Measurements from ENCODE around the gene KNDC1. TPM values are rescaled to one million over a fixed set of nuclear protein-coding genes. Genes with fewer than 3 reads are reported as not detected.

Gene KNDC1
- total RNA-seq, 1 experiment from 2014 or later, result 15.7 TPM

DNA sequence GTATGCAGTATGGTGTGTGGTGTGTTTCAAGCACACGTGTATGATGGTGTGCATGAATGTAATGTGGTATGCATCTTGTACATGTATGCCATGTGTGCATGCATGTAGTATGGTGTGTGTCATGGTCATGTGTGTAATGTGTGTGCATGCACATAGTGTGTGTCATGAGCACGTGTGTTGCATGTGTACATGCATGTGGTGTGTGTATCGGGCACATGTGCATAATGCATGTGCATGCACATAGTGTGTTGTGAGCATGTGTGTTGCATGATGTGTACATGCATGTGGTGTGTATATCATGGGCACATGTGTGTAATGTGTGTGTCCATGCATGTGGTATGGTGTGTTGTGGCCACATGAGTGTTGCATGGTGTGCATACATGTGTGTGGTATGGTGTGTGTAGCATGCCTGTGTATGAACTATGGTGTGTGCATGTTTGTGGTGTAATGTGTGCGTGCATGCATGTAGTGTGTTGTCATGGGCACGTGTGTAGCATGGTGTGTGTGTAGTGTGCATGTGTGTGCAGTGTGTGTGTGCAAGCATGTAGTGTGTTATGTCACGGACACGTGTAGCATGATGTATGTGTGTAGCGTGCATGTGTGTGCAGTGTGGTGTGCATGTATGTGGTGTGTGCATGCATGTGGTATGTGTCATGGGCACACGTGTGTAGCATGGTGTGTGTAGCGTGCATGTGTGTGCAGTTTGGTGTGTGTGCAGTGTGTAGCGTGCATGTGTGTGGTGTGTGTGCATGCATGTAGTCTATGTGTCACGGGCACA is 17.6 kb downstream of the KNDC1 start:
- Histone ChIP-seq H3K79me1 (ENCODE audit: insufficient read depth, low read depth, low read length, poor library complexity, severe bottlenecking) (no peaks in the 10 kb centered on the region), H3K9ac (ENCODE audit: extremely low read depth, insufficient read length, low read length) (no peak overlapping the region), H3K4ac (ENCODE audit: low read depth, low read length) (no peak overlapping the region), H2BK5ac (ENCODE audit: insufficient read length, low read length) (no peak overlapping the region), H2BK20ac (ENCODE audit: low read depth, low read length, poor library complexity, severe bottlenecking) (no peak overlapping the region), H4K8ac (replicated peaks; ENCODE audit: insufficient read length, low read depth, low read length) (peak overlapping the region; percentile 21), H3K23me2 (ENCODE audit: insufficient read length, low read depth, low read length, poor library complexity, severe bottlenecking) (no peaks in the 10 kb centered on the region), H3K18ac (ENCODE audit: insufficient read length, low read depth, low read length) (peak overlapping the region; percentile 1), H3K23ac (ENCODE audit: insufficient read length, low read depth, low read length) (peak overlapping the region; percentile 18), H2AK5ac (ENCODE audit: insufficient read length, low read length) (no peak overlapping the region), H2BK15ac (ENCODE audit: low read depth, low read length) (no peak overlapping the region), H3K14ac (ENCODE audit: insufficient read depth, low read length) (no peak overlapping the region), H2AFZ (ENCODE audit: low read length) (no peak overlapping the region), H3K27ac (ENCODE audit: insufficient read length, low read depth, low read length) (no peak overlapping the region), H4K91ac (ENCODE audit: insufficient read length, low read depth, low read length) (no peak overlapping the region), H4K20me1 (ENCODE audit: control insufficient read depth, insufficient read depth, insufficient read length) (no peaks in the 10 kb centered on the region), H2BK120ac (ENCODE audit: low read depth, low read length, poor library complexity, severe bottlenecking) (no peak overlapping the region), H3K4me1 (ENCODE audit: insufficient read depth, low read length) (no peaks in the 10 kb centered on the region), H3K27me3 (ENCODE audit: insufficient read depth, low read length) (no peaks in the 10 kb centered on the region), H3K79me2 (ENCODE audit: insufficient read depth, low read length) (no peaks in the 10 kb centered on the region), H3K4me2 (ENCODE audit: insufficient read depth, insufficient read length, low read length) (no peak overlapping the region), H3K56ac (ENCODE audit: insufficient read length, low read depth, low read length) (no peak overlapping the region), H2BK12ac (ENCODE audit: insufficient read length, low read depth, low read length) (no peak overlapping the region), H3T11ph (ENCODE audit: low read length) (no peak overlapping the region), H4K5ac (ENCODE audit: insufficient read length, low read depth, low read length) (peak overlapping the region; percentile 0), H3K9me3 (ENCODE audit: control insufficient read depth, low read depth, low read length) (peaks cover 12% of the 10 kb centered on the region)
- Mint-ChIP-seq H3K4me3 (no peak overlapping the region), H3K9me3 (peaks cover 15 to 21% of the 10 kb centered on the region in 2 experiments), H3K36me3 (ENCODE audit: insufficient read depth in 1 of 3, low read depth in 3 of 3) (peaks cover 12 to 34% (median 33%) of the 10 kb centered on the region in 3 experiments), H3K27ac (peak overlapping the region in 1 of 3 experiments; percentile 65; a peak in 1 of 7 replicates), H3K4me1 (no peaks in the 10 kb centered on the region), H3K27me3 (ENCODE audit: low read depth) (no peaks in the 10 kb centered on the region)
- no peak for DNase-seq
- WGBS (ENCODE audit: extremely low coverage, insufficient read length, low lambda C conversion rate), result no CpG with 5 or more reads among the region's 12 CpGs
- TF ChIP-seq, protein P1, sequence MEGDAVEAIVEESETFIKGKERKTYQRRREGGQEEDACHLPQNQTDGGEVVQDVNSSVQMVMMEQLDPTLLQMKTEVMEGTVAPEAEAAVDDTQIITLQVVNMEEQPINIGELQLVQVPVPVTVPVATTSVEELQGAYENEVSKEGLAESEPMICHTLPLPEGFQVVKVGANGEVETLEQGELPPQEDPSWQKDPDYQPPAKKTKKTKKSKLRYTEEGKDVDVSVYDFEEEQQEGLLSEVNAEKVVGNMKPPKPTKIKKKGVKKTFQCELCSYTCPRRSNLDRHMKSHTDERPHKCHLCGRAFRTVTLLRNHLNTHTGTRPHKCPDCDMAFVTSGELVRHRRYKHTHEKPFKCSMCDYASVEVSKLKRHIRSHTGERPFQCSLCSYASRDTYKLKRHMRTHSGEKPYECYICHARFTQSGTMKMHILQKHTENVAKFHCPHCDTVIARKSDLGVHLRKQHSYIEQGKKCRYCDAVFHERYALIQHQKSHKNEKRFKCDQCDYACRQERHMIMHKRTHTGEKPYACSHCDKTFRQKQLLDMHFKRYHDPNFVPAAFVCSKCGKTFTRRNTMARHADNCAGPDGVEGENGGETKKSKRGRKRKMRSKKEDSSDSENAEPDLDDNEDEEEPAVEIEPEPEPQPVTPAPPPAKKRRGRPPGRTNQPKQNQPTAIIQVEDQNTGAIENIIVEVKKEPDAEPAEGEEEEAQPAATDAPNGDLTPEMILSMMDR (conservative IDR thresholded peaks at IDR 0.05), result no peak

All from H9 (cell line).